Natural killer cell (primary cell): ENCODE results near the gene RABEPK. TPM values are rescaled to one million over a fixed set of nuclear protein-coding genes. Genes with fewer than 3 reads are reported as not detected.
"Not testable (repeated sequence)": the region's sequence is repeated elsewhere in the genome, so short reads cannot be mapped to it uniquely, and the experiment has no call there.

Source experiments
- ATAC-seq, 3 donors: fragments of 150-1000 bp in 2 of 3; fragments of 200-7000 bp in 1 of 3; cut with Tn5 transposase; 1 replicate in 1 of 3; 2 replicates in 2 of 3; pipeline ENCODE4 v1.10.0; 2021; ENCODE audit warnings: mild to moderate bottlenecking in 2 of 3, moderate library complexity in 2 of 3
- DNase-seq, 2 donors: peaks; one replicate each; pipeline versions ENCODE4 v3.0.0 to v3.0.0-alpha.2; 2013 to 2021; ENCODE audit warnings: mixed read lengths in 1 of 2
- H3K27ac ChIP-seq: one replicate; pipeline ENCODE4 v1.5.1; 2013; ENCODE audit warnings: mild to moderate bottlenecking, low read length
- H3K27me3 ChIP-seq: one replicate; pipeline ENCODE4 v1.6.1; 2013; ENCODE audit warnings: low read length; ENCODE audit not compliant: control insufficient read depth, insufficient read depth
- H3K36me3 ChIP-seq: one replicate; pipeline ENCODE4 v1.6.1; 2013; ENCODE audit warnings: low read length; ENCODE audit not compliant: control insufficient read depth, insufficient read depth
- H3K4me1 ChIP-seq: one replicate; pipeline ENCODE4 v1.6.1; 2013; ENCODE audit warnings: low read length; ENCODE audit not compliant: control insufficient read depth, insufficient read depth
- H3K4me3 ChIP-seq: one replicate; pipeline ENCODE4 v1.5.1; 2013; ENCODE audit warnings: low read length
- H3K9me3 ChIP-seq: one replicate; pipeline ENCODE4 v1.6.1; 2013; ENCODE audit warnings: low read length; ENCODE audit not compliant: control insufficient read depth, insufficient read depth
- H3K27ac Mint-ChIP-seq, 2 donors: one replicate each; pipeline ENCODE4 v1.8.0; 2022; ENCODE audit warnings: mild to moderate bottlenecking in 2 of 2, mixed read lengths in 2 of 2, moderate library complexity in 1 of 2
- H3K27me3 Mint-ChIP-seq, 2 donors: one replicate each; pipeline ENCODE4 v1.8.0; 2022; ENCODE audit warnings: low read depth in 2 of 2, mixed read lengths in 2 of 2
- H3K36me3 Mint-ChIP-seq: one replicate; pipeline ENCODE4 v1.8.0; 2022; ENCODE audit warnings: mixed read lengths
- H3K4me1 Mint-ChIP-seq, 2 donors: one replicate each; pipeline ENCODE4 v1.8.0; 2022; ENCODE audit warnings: mixed read lengths in 2 of 2
- H3K4me3 Mint-ChIP-seq: one replicate; pipeline ENCODE4 v1.8.0; 2022; ENCODE audit warnings: mild to moderate bottlenecking, moderate library complexity, mixed read lengths
- H3K9me3 Mint-ChIP-seq, 2 donors: one replicate each; pipeline ENCODE4 v1.8.0; 2022; ENCODE audit warnings: mixed read lengths in 2 of 2
- CTCF ChIP-seq: fragments of 200-600 bp; IDR thresholded peaks from one replicate; pipeline ENCODE4 v1.8.0; 2022; ENCODE audit warnings: antibody characterized with exemption
- WGBS: methylation state at CpG from one replicate; pipeline ENCODE4 v1.1.7; 2013; ENCODE audit warnings: missing lambda C conversion rate; ENCODE audit not compliant: insufficient coverage; 5-methylcytosine and 5-hydroxymethylcytosine counted together
- intact Hi-C: fragments of 100-400 bp; cut with micrococcal nuclease; formaldehyde crosslinking; loops from one replicate; pipeline ENCODE4 v1.14.2; 2022
- total RNA-seq, 4 donors: library from RNA; stranded (reverse); fragments of 120-200 nt in 1 of 4; gene quantifications; one replicate each; pipeline versions ENCODE4 v1.2.3 to v1.2.4, GENCODE V29; 2013 to 2022

RABEPK gene
- total RNA-seq, 3 donors from 2014 or later (not counting 1 experiment from before 2014, with no cell fraction given): 10.6 to 13.1 (median 11.8) TPM

GRCh38 chr9:125202846-125203618 lies 2.7 kb downstream of the RABEPK start:
- no peaks in the 10 kb centered on the region for H3K27me3 ChIP-seq
- peaks cover 15% of the 10 kb centered on the region for H3K4me1 ChIP-seq
- H3K4me3 Mint-ChIP-seq: no peak overlapping the region
- H3K27me3 Mint-ChIP-seq: no peaks in the 10 kb centered on the region
- no peak overlapping the region for H3K27ac Mint-ChIP-seq
- no peaks in the 10 kb centered on the region for H3K9me3 Mint-ChIP-seq
- ATAC-seq (no peak), DNase-seq (no peak)
- TF ChIP-seq CTCF: no peak
- H3K4me1 Mint-ChIP-seq: peaks cover 8 to 12% of the 10 kb centered on the region in 2 donors
- no peak overlapping the region for H3K4me3 ChIP-seq
- WGBS: no CpG with 5 or more reads among the region's 1 CpG
- H3K27ac ChIP-seq: no peak overlapping the region
- H3K9me3 ChIP-seq: no peaks in the 10 kb centered on the region
- intact Hi-C loops: no loop called here
- peaks cover 12% of the 10 kb centered on the region for H3K36me3 ChIP-seq
- H3K36me3 Mint-ChIP-seq: peaks cover 8% of the 10 kb centered on the region

- peaks cover 8 to 12% of the 10 kb centered on the region in 2 donors for H3K4me1 Mint-ChIP-seq
- peaks cover 17% of the 10 kb centered on the region for H3K36me3 ChIP-seq
- no peak overlapping the region for H3K27ac ChIP-seq
- H3K36me3 Mint-ChIP-seq: peaks cover 8% of the 10 kb centered on the region
- no peaks in the 10 kb centered on the region for H3K9me3 Mint-ChIP-seq
- H3K27me3 ChIP-seq: no peaks in the 10 kb centered on the region
- no peaks in the 10 kb centered on the region for H3K27me3 Mint-ChIP-seq
- no peaks in the 10 kb centered on the region for H3K9me3 ChIP-seq
- H3K4me3 Mint-ChIP-seq: no peak overlapping the region
- intact Hi-C loops: no loop called here
- H3K4me3 ChIP-seq: no peak overlapping the region
- H3K4me1 ChIP-seq: peaks cover 12% of the 10 kb centered on the region
- no peak for TF ChIP-seq CTCF
- 100% methylated on average over 3 of the region's 3 CpGs for WGBS
- H3K27ac Mint-ChIP-seq: no peak overlapping the region
- DNase-seq (no peak), ATAC-seq (no peak)
These were observed 4.1 kb downstream of the RABEPK start for GRCh38 chr9:125204477-125204876.

- H3K4me1 Mint-ChIP-seq: no peaks in the 10 kb centered on the region
- DNase-seq (no peak), ATAC-seq (no peak)
- no peaks in the 10 kb centered on the region for H3K27me3 Mint-ChIP-seq
- no peak overlapping the region for H3K27ac Mint-ChIP-seq
- no peaks in the 10 kb centered on the region for H3K4me1 ChIP-seq
- 96% methylated on average over 5 of the region's 5 CpGs for WGBS
- H3K36me3 ChIP-seq: peaks cover 6% of the 10 kb centered on the region
- intact Hi-C loops: no loop called here
- H3K4me3 ChIP-seq: no peak overlapping the region
- H3K36me3 Mint-ChIP-seq: no peaks in the 10 kb centered on the region
- H3K27ac ChIP-seq: no peak overlapping the region
- H3K27me3 ChIP-seq: no peaks in the 10 kb centered on the region
- no peaks in the 10 kb centered on the region for H3K9me3 Mint-ChIP-seq
- no peaks in the 10 kb centered on the region for H3K9me3 ChIP-seq
- no peak overlapping the region for H3K4me3 Mint-ChIP-seq
- TF ChIP-seq CTCF: no peak
These were observed 13.8 kb downstream of the RABEPK start for GRCh38 chr9:125214186-125214585.

- Mint-ChIP-seq H3K27ac (no peak overlapping the region), H3K4me3 (no peak overlapping the region), H3K27me3 (no peaks in the 10 kb centered on the region), H3K9me3 (no peaks in the 10 kb centered on the region), H3K36me3 (no peaks in the 10 kb centered on the region), H3K4me1 (no peaks in the 10 kb centered on the region)
- no peak overlapping the region for H3K27ac ChIP-seq
- H3K4me3 ChIP-seq: no peak overlapping the region
- no peaks in the 10 kb centered on the region for H3K27me3 ChIP-seq
- H3K9me3 ChIP-seq: no peaks in the 10 kb centered on the region
- ATAC-seq (no peak), DNase-seq (no peak)
- no peaks in the 10 kb centered on the region for H3K36me3 ChIP-seq
- no peaks in the 10 kb centered on the region for H3K4me1 ChIP-seq
- TF ChIP-seq CTCF: no peak
- intact Hi-C loops: no loop called here
- 96% methylated on average over 3 of the region's 3 CpGs for WGBS
These were observed 18.3 kb downstream of the RABEPK start for GRCh38 chr9:125218621-125219020.

- H3K9me3 Mint-ChIP-seq, H3K9me3 ChIP-seq, DNase-seq, H3K4me1 ChIP-seq, H3K4me3 Mint-ChIP-seq, H3K36me3 Mint-ChIP-seq, H3K4me3 ChIP-seq, H3K27ac ChIP-seq, intact Hi-C loops, H3K4me1 Mint-ChIP-seq, H3K27me3 Mint-ChIP-seq, ATAC-seq, H3K27me3 ChIP-seq, H3K27ac Mint-ChIP-seq, H3K36me3 ChIP-seq: not testable (repeated sequence)
These were observed 24.5 kb downstream of the RABEPK start for GRCh38 chr9:125224858-125225257.
